ENCODE results near the gene FURIN.
A peak's percentile ranks its signal among the peaks of the same experiment; 100 is the strongest.
"Not testable (repeated sequence)": the region's sequence is repeated elsewhere in the genome, so short reads cannot be mapped to it uniquely, and the experiment has no call there.

Gene FURIN

DNA sequence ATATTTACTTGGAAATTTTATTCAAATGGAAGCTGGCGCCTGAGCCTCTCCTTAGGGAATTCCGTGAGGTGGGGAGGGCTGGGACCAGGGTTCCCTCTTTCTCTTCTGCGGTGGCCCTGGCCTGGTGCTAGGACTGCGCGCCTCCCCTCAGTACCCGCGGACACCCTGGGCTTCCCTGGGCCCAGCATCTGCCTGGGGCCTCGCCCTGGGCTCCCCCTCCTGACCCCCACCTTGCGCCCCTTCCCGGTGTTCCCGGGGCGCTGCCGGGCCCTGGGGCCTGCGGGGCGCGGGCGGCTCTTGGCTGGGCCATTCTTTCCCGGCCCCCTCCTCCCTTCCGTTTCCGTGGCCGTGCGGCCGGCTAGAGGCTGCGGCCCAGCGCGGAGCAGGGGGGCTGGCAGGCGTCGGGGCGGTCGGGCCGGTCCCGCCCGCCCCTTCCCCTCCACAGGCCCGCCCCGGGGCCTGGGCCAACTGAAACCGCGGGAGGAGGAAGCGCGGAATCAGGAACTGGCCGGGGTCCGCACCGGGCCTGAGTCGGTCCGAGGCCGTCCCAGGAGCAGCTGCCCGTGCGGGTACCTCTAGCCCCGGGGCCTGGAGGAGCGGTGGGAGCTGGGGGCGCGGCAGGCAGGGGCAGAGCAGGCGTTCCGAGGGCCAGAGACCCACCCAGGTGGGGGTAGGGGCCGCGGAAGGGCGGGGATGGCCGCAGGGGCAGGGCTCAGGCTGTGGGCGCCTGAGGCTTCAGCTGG lies 15.8 kb downstream of the FURIN start, which contains the start of gene FES:
Gene FES, plus strand, starts transcription at position 529 of the 743 bp plus-strand sequence. CDS start 542 bp downstream, outside the sequence.
- no peak for DNase-seq

DNA sequence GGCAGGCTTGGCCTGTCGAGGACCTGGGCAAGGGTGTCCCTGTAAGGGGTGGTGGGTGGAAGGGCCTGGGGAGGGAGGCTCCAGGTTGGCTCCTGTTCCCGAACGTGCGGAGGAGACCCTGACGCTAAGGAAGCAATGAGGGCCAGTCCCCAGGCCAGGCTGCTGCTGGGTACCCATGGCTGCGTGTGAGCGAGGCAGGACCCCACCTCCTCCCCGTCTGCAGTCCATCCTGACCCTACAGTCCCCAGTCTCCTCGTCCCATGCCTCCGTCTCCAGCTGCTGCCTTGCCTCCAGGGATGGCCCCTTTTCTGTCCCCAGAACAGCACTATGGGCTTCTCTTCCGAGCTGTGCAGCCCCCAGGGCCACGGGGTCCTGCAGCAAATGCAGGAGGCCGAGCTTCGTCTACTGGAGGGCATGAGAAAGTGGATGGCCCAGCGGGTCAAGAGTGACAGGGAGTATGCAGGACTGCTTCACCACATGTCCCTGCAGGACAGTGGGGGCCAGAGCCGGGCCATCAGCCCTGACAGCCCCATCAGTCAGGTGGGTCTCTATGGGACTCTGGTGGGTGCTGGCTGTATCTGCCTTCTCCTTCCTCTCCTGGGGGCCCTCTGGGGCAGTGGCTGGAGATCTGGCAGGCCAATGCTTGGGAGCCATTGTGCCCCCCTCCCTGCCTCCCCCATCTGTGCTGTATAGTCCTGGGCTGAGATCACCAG lies 16.5 kb downstream of the FURIN start:
- DNase-seq, result no peak

DNA sequence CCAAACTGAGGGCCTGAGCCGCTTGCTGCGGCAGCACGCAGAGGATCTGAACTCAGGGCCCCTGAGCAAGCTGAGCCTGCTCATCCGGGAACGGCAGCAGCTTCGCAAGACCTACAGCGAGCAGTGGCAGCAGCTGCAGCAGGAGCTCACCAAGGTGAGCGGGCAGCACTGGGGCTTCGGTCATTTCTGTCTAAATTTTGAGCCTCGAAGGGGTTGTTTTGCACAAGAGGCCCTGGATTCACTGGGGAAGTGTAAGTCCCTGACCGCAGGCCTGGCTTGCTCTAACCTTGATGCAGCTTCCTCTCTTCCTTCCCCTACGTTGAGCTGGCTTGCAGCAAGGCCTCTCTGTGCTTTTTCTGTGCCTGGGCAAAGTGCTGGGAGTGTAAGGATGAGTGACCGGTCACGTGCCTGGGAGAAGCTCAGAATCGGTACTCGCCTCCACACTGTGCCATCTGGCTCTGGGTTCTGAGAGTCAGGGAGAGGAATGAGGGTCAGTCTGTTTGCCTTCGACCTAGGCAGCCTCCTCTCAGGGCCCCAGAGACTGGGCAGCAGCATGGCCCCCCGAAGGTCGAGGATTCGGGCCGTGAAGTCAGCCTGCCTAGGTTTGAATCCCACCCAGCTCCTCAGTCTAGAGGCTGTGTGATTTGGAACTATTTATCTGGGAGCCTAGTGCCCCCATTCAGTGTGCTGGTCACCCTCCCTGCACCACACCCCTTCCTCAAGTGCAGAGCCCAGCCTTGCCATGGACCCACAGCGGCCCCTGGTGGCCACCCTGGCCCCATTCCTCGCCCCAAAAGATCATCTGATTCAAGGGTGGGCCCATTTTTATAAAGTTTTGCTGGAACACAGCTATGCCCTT lies 17.3 kb downstream of the FURIN start:
- no peak for DNase-seq

GRCh38 chr15:90886291-90886614 lies 17.9 kb downstream of the FURIN start:
- no peak for DNase-seq

- DNase-seq, result no peak
Observed at GRCh38 chr15:90887037-90887481, 18.7 kb downstream of the FURIN start.

- DNase-seq, result no peak
Observed at GRCh38 chr15:90889313-90889730, 20.9 kb downstream of the FURIN start.

- no peak for DNase-seq
Observed at GRCh38 chr15:90889736-90890456, 21.5 kb downstream of the FURIN start.

GRCh38 chr15:90890839-90891238 lies 22.5 kb downstream of the FURIN start:
- DNase-seq, result no peak

- no peak for DNase-seq
Observed at GRCh38 chr15:90891346-90891949, 23.1 kb downstream of the FURIN start.

DNA sequence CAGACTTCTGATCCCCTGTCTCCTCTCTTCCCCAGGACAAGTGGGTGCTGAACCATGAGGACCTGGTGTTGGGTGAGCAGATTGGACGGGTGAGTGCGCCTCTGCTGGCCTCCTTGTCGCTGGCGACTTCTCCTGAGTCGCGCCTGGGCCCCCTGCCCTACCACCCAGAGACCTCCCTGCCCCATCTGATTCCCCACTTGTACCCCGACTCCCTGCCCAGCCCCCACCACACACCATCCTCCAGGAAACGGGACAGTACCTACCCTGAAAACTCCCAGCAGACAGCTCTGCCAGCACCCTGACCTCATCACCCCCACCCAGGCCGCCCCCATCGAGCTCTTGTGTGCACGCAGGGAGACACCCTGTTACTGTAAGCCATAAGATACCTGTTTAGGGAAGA lies 23.6 kb downstream of the FURIN start:
- DNase-seq, result no peak

GRCh38 chr15:90892498-90893174 lies 24.2 kb downstream of the FURIN start:
- DNase-seq, result no peak

- no peak for DNase-seq
Observed at GRCh38 chr15:90893175-90894090, 25.0 kb downstream of the FURIN start.

- no peak for DNase-seq
Observed at GRCh38 chr15:90895571-90896117, 27.3 kb downstream of the FURIN start.

DNA sequence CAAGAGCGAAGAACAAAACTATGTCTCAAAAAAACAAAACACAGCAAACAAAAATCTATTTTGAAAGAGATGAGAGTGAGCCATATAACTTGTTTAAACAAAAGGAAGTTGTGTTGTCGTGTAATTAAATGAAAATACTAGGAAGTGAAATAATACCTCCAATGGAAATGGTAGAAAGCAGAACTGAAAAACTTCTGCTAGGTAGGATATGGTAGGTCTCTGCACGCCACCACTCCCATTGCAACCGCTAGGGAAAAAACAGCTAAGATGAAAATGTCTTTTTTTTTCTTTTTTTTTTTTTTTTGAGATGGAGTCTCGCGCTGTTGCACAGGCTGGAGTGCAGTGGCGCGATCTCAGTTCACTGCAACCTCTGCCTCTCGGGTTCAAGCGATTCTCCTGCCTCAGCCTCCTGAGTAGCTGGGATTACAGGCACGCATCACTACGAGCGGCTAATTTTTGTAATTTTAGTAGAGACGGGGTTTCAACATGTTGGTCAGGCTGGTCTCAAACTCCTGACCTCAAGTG lies 28.8 kb downstream of the FURIN start:
- not testable (repeated sequence) for DNase-seq

DNA sequence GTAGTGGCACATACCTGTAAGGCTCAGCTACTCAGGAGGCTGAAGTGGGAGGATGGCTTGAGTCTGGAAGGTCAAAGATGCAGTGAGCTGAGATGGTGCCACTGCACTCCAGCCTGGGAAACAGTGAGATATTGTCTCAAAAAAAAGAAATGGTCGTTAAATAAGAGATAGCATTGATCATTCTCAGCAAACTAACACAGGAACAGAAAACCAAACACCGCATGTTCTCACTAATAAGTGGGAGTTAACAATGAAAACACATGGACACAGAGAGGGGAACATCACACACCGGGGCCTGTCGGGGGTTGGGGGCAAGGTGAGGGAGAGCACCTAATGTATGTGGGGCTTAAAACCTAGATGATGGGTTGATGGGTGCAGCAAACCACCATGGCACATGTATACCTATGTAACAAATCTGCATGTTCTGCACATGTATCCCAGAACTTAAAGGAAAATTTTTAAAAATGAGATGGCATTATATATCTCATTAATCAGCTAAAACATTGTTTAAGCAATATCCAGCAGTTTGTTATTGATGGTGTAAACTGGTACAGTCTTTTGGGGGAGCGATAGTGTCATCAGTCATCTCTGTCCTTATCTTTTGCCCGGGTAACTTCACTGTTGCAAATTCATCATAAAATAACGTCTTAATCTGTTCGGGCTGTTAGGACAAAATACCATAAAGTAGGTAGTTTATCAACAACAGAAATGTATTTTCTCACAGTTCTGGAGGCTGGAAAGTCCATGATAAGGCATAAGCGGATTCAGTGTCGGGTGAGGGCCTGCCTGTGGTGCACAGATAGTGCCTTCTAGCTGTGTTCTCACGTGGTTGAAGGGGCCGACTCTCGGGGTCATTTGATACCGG lies 33.0 kb downstream of the FURIN start:
- no peak for DNase-seq

DNA sequence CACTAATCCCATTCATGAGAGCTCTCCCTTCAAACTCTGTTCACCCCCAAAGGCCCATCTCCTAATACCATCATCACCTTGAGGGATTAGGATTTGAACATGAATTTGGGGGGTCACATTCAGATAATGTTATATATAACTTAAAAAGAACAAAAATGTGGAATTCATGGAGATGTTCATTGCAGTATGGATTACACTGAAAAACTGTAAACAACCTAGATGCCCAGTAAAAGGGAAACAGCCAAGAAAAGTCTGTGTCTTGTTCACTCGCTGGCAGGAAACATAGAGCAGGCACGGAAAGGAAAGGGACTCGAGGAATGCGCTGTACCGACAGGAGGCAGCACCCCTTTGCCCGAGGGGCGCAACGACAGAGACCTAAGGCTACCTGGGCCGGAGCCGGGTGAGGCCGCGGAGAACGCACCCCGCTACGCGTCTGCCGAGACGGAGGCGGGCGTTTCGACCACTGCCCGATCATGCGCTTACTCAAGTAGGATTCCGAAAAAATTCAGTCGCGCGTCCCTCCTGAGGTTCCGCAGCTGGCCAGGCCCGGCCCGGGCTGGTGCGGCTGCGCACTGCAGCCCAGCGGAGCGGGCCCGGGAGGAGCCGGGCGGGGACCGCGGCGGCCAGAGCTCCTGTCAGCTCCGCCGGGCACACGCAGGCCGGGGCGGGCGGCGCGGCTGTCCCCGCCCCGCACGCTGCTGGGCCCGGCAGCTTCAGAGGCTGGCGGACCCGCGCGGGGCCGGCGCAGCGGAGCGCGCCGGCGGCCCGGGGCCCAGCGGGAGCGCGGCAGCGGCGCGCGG lies 33.9 kb downstream of the FURIN start:
- peak; percentile 48 for DNase-seq

DNA sequence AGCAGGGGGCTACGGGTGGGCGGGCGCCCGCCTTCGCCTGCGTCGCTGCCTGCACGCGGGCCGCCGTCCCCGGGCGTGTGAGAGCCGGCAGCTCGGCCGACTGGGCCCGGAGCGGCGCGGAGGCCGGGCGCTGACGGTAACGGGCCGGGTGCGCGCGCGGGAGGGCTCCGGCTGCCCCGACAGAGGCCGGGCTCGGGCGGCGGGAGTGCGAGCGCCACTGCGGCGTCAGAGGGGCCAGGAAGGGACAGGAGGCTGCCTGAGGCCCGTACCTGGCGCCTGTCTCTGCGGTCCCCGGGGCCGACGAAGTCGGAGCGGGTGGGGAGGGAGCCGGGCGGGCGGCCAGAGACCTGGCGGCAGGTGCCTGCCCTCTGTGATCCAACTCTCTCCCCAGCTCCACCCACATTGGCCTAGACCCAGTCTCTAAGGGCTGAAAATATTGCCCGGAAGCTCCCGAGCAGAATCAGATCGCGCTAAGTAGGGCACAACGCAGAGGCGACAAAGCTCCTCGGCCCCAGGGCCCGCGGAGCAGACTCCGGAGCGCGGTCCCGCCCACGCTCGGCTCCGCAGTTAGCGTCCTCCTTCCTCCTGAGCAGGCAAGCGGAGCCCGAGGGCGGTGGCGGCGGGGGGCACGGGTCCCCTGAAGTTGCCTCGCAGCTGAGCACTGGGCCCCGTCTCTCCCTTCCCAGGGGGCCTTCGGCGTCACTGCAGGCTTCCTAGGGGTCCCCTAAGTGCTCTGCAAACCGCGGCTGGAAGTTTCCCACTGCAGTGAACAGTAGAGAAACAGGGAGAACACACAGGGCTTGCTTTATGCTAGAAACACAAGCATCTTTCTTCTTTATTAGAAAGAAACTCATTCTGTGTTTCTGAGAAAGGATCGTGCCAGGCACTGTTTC lies 34.7 kb downstream of the FURIN start, which contains the start of gene MAN2A2:
Gene MAN2A2, plus strand, starts transcription at position 463 of the 893 bp plus-strand sequence. CDS start 906 bp downstream, outside the sequence.
- no peak for DNase-seq
